HG03575 (cell line): ENCODE measurements around the gene FAM131A.

Experiments
- ATAC-seq: cut with Tn5 transposase; IDR thresholded peaks from one replicate; pipeline ENCODE4 v1.9.1; 2021; ENCODE audit not compliant: unreplicated experiment, insufficient number of reproducible peaks, low FRiP score; ENCODE audit errors: extremely low read depth

The FAM131A gene

GRCh38 chr3:184315871-184316661 lies 21.3 kb upstream of the FAM131A start:
- no peak for ATAC-seq

GRCh38 chr3:184316792-184317191 lies 20.6 kb upstream of the FAM131A start:
- ATAC-seq: no peak

DNA sequence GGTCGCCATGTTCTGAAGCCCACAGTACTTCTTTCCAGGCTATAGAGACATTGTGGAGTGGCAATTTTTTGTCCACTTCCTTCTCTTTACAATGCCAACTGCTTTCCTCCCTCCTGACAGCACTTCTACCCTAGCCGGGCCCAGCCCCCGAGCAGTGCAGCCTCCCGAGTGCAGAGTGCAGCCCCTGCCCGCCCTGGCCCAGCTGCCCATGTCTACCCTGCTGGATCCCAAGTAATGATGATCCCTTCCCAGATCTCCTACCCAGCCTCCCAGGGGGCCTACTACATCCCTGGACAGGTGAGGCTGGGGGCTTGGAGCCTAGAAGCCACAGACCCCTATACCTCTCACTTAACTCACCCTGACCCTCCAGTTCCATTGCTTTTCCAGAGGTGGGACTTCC lies 20.2 kb upstream of the FAM131A start:
- ATAC-seq: no peak

GRCh38 chr3:184320104-184320445 lies 17.3 kb upstream of the FAM131A start:
- no peak for ATAC-seq

GRCh38 chr3:184321666-184322065 lies 15.7 kb upstream of the FAM131A start:
- ATAC-seq: no peak

- ATAC-seq: no peak
Observed at GRCh38 chr3:184322731-184323487, 14.5 kb upstream of the FAM131A start.

DNA sequence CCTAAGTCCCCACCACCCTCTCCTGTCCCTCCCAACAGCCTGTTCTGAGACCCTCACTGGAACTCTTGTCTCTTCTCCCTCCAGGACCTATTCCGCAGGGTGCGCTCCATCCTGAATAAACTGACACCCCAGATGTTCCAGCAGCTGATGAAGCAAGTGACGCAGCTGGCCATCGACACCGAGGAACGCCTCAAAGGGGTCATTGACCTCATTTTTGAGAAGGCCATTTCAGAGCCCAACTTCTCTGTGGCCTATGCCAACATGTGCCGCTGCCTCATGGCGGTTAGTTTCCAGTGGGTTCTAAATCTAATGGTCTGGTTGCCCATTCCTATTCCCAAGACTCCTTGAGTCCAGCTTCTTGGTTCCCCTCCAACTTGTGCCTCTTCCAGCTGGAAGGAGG lies 13.7 kb upstream of the FAM131A start:
- no peak for ATAC-seq

DNA sequence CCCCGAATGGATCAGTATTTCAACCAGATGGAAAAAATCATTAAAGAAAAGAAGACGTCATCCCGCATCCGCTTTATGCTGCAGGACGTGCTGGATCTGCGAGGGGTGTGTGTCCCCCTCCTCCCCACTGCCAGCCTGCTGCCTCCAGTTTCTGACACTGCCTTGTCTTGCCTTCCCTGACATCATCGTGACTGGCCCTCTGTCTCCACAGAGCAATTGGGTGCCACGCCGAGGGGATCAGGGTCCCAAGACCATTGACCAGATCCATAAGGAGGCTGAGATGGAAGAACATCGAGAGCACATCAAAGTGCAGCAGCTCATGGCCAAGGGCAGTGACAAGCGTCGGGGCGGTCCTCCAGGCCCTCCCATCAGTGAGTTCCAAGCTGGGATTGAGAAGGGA lies 12.1 kb upstream of the FAM131A start:
- no peak for ATAC-seq

- no peak for ATAC-seq
Observed at GRCh38 chr3:184325715-184326369, 11.6 kb upstream of the FAM131A start.

GRCh38 chr3:184327171-184327570 lies 10.2 kb upstream of the FAM131A start:
- ATAC-seq: no peak

GRCh38 chr3:184328516-184328915 lies 8.9 kb upstream of the FAM131A start:
- no peak for ATAC-seq

GRCh38 chr3:184332370-184333090 lies 4.9 kb upstream of the FAM131A start:
- ATAC-seq: no peak

DNA sequence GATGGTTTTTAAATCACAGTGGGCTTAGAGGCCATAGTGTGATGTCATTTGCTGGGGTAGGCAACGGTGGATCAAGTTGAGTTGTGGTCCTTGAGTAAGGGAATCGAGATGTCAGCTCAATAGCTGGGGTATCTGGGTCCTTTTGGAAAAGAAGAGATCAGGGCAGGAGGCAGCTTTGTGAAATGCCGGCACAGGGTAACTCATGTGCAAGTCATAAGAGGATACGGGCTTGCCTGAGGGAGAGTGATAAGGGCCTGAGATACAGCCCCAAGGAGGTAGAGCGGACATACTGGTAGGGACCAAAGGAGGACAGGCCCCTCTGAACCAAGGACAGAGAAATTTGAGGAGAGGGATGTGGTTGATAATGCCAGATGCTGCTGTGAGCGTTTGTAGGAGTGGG lies 4.2 kb upstream of the FAM131A start:
- no peak for ATAC-seq

- no peak for ATAC-seq
Observed at GRCh38 chr3:184333700-184334099, 3.7 kb upstream of the FAM131A start.

- ATAC-seq: no peak
Observed at GRCh38 chr3:184334470-184335158, 2.8 kb upstream of the FAM131A start.

DNA sequence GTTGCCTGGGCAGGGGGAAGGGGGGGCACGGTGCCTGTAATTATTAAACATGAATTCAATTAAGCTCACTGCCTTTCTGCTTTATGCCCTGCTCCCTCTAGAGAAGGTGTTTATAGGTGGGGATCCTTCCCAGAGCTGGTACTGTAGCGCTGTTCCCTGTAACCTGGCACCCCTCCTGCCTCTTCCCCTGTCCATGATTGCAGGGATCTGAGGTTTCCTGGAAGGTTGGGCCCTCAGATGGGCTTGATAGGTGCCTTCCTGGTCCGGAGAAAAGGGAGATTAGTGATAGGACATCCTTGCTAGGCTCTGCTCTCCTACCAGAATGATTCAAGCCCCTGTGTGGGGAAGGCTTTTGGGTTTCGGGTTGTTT lies 2.1 kb upstream of the FAM131A start:
- no peak for ATAC-seq

GRCh38 chr3:184335661-184336546 lies 1.5 kb upstream of the FAM131A start:
- no peak for ATAC-seq
